ENCODE results near the gene MYO1A.

Gene MYO1A

GRCh38 chr12:56980941-56981530, 68.9 kb downstream of the MYO1A start:
- no peak overlapping the region for H3K27ac Mint-ChIP-seq
- no peaks in the 10 kb centered on the region for H3K27me3 Mint-ChIP-seq
- no peak overlapping the region for H3K4me3 Mint-ChIP-seq
- intact Hi-C loops (cut with micrococcal nuclease), result no loop called here
- H3K4me1 Mint-ChIP-seq (ENCODE audit: low read depth), result no peaks in the 10 kb centered on the region
- H3K36me3 Mint-ChIP-seq (ENCODE audit: low read depth), result no peaks in the 10 kb centered on the region
- no peaks in the 10 kb centered on the region for H3K9me3 Mint-ChIP-seq

DNA sequence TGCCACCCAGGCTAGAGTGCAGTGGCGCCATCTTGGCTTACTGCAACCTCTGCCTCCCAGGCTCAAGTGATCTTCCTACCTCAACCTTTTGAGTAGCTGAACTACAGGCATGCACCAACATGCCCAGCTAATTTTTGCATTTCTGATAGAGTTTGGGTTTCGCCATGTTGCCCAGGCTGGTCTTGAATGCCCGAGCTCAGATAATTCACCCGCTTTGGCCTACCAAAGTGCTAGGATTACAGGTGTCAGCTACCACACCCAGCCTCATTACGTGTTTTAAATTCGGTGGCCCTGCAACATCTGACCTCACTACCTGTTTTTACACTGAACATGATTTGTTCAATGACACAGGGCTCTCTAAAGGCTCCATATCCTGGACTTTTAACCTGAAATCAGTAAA, 69.7 kb downstream of the MYO1A start:
- intact Hi-C loops (cut with micrococcal nuclease), result no loop called here
- Mint-ChIP-seq H3K36me3 (ENCODE audit: low read depth) (no peaks in the 10 kb centered on the region), H3K4me3 (no peak overlapping the region), H3K27me3 (no peaks in the 10 kb centered on the region), H3K27ac (no peak overlapping the region), H3K9me3 (no peaks in the 10 kb centered on the region), H3K4me1 (ENCODE audit: low read depth) (no peaks in the 10 kb centered on the region)

- H3K27ac Mint-ChIP-seq, result no peak overlapping the region
- no peaks in the 10 kb centered on the region for H3K4me1 Mint-ChIP-seq (ENCODE audit: low read depth)
- no peaks in the 10 kb centered on the region for H3K9me3 Mint-ChIP-seq
- no peaks in the 10 kb centered on the region for H3K36me3 Mint-ChIP-seq (ENCODE audit: low read depth)
- intact Hi-C loops (cut with micrococcal nuclease), result no loop called here
- no peaks in the 10 kb centered on the region for H3K27me3 Mint-ChIP-seq
- H3K4me3 Mint-ChIP-seq, result no peak overlapping the region
Observed at GRCh38 chr12:56979628-56980027, 70.3 kb downstream of the MYO1A start.
